NCI-H1105 (cell line): ENCODE data around the gene RALGDS.
"Not testable (repeated sequence)": the region's sequence is repeated elsewhere in the genome, so short reads cannot be mapped to it uniquely, and the experiment has no call there.

Experiments
- DNase-seq: peaks from one replicate; lab custom pipeline; 2025; lab: John Stamatoyannopoulos, UW

Gene RALGDS

DNA sequence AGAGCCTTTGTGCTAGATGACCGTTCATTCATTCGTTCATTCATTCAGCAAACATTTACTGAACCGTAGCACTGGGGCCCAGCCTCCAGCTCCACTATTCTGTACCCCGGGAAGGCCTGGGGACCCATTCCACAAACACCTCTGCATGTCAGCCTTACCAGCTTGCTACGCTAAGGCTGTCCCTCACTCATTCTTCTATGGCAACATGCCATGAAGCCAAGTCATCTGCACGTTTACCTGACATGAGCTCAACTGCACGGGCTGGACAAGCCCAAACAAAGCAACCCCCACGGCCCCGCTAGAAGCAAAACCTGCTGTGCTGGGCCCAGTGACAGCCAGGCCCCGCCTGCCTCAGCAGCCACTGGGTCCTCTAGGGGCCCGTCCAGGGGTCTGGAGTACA lies 53.2 kb downstream of the RALGDS start:
- DNase-seq, result no peak

DNA sequence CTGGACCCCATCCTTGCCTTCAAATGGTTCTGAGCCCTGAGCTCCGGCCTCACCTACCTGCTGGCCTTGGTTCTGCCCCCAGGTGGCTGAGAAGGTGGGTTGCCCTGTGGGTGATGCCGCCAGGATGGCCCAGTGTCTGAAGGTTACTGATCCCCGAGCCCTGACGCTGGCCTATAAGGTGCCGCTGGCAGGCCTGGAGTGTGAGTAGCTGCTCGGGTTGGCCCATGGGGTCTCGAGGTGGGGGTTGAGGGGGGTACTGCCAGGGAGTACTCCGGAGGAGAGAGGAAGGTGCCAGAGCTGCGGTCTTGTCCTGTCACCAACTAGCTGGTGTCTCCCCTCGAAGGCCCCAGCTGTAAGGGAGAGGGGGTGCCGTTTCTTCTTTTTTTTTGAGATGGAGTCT lies 54.0 kb downstream of the RALGDS start:
- no peak for DNase-seq

DNA sequence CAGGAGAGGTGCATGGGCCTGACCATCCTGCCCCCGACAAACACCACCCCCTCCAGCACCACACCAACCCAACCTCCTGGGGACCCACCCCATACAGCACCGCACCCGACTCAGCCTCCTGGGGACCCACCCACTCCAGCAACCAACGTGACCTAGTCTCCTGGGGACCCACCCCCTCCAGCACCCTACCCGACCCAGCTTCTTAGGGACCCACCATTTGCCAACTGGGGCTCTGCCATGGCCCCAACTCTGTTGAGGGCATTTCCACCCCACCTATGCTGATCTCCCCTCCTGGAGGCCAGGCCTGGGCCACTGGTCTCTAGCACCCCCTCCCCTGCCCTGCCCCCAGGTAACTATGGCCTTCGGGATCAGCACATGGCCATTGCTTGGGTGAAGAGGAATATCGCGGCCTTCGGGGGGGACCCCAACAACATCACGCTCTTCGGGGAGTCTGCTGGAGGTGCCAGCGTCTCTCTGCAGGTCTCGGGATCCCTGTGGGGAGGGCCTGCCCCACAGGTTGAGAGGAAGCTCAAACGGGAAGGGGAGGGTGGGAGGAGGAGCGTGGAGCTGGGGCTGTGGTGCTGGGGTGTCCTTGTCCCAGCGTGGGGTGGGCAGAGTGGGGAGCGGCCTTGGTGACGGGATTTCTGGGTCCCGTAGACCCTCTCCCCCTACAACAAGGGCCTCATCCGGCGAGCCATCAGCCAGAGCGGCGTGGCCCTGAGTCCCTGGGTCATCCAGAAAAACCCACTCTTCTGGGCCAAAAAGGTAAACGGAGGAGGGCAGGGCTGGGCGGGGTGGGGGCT lies 54.7 kb downstream of the RALGDS start:
- no peak for DNase-seq

DNA sequence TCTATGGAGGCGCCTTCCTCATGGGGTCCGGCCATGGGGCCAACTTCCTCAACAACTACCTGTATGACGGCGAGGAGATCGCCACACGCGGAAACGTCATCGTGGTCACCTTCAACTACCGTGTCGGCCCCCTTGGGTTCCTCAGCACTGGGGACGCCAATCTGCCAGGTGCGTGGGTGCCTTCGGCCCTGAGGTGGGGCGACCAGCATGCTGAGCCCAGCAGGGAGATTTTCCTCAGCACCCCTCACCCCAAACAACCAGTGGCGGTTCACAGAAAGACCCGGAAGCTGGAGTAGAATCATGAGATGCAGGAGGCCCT lies 56.0 kb downstream of the RALGDS start:
- no peak for DNase-seq

- no peak for DNase-seq
Observed at GRCh38 chr9:133064241-133065069, 56.6 kb downstream of the RALGDS start.

DNA sequence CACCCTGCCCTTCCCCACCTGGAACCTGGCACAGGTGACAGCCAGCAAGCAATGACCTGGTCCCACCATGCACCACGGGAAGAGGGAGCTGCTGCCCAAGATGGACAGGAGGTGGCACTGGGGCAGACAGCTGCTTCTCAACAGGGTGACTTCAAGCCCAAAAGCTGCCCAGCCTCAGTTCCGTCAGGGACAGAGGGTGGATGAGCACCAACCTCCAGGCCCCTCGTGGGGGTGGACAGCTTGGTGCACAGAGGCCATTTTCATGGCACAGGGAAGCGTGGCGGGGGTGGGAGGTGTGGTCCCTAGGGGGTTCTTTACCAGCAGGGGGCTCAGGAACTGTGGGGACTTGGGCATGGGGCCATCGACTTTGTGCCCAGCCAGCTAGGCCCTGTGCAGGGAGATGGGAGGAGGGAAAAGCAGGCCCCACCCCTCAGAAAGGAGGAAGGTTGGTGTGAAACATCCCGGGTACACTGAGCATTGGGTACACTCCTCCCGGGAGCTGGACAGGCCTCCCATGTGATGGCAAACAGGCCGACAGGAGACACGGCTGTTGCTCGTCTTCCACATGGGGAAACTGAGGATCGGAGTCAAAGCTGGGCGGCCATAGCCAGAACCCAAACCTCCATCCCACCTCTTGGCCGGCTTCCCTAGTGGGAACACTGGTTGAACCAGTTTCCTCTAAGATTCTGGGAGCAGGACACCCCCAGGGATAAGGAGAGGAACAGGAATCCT lies 57.4 kb downstream of the RALGDS start:
- DNase-seq, result no peak

DNA sequence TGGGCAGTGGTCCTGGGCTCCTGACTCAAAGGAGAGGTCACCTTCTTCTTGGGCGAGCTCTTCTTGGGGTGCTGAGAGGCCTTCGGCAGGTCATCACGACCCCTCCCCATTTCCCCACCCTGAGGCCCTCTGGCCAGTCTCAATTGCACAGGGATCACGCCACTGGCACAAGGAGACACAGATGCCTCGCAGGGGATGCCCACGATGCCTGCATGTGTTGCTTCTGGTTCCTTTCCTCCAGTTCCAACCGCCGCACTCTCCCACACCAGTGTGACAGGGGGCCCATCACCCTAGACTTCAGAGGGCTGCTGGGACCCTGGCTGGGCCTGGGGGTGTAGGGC lies 57.9 kb downstream of the RALGDS start:
- no peak for DNase-seq

DNA sequence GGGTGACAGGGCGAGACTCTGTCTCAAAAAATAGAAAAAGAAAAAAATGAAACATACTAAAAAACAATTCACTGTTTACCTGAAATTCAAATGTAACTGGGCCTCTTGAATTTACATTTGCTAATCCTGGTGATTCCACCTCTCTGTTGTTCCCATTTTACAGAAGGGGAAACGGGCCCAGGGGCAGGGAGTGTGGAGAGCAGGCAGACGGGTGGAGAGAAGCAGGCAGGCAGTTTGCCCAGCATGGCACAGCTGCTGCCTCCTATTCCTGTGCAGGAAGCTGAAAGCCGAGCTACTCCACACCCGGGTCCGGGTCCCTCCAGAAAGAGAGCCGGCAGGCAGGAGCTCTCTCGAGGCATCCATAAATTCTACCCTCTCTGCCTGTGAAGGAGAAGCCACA lies 58.5 kb downstream of the RALGDS start:
- DNase-seq, result not testable (repeated sequence)

DNA sequence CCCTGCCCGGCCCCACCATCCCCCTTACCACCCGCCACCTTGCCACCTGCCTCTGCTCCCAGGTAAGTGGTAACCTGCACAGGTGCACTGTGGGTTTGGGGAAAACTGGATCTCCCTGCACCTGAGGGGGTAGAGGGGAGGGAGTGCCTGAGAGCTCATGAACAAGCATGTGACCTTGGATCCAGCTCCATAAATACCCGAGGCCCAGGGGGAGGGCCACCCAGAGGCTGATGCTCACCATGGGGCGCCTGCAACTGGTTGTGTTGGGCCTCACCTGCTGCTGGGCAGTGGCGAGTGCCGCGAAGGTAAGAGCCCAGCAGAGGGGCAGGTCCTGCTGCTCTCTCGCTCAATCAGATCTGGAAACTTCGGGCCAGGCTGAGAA lies 59.3 kb downstream of the RALGDS start, which contains the start of gene CEL:
CEL (plus strand) TSS at position 218 of the 382 bp plus-strand sequence; CDS start at position 240, 22 bp downstream.
- not testable (repeated sequence) for DNase-seq

GRCh38 chr9:133061019-133061763 lies 59.8 kb downstream of the RALGDS start:
- not testable (repeated sequence) for DNase-seq

GRCh38 chr9:133060417-133060841 lies 60.6 kb downstream of the RALGDS start:
- DNase-seq, result no peak

DNA sequence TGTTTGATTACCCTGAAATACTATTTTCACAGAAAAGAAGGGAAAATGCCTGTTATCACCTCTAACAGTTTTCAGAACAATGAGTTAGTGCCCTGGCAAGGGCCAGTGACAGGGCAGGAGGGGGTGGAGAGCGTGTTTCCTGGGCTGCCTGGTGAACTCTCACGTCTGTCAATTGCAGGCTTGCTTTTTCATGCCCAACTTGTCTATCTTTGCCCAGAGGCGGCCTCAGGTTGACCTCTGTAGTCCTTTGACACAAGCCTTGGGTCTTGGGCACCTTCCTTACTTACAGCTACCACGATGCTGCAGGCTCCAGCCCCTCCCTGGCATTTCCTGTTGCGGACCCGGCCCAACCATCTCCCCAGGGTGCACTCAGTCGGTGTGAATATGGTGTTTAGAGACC lies 61.4 kb downstream of the RALGDS start:
- no peak for DNase-seq

DNA sequence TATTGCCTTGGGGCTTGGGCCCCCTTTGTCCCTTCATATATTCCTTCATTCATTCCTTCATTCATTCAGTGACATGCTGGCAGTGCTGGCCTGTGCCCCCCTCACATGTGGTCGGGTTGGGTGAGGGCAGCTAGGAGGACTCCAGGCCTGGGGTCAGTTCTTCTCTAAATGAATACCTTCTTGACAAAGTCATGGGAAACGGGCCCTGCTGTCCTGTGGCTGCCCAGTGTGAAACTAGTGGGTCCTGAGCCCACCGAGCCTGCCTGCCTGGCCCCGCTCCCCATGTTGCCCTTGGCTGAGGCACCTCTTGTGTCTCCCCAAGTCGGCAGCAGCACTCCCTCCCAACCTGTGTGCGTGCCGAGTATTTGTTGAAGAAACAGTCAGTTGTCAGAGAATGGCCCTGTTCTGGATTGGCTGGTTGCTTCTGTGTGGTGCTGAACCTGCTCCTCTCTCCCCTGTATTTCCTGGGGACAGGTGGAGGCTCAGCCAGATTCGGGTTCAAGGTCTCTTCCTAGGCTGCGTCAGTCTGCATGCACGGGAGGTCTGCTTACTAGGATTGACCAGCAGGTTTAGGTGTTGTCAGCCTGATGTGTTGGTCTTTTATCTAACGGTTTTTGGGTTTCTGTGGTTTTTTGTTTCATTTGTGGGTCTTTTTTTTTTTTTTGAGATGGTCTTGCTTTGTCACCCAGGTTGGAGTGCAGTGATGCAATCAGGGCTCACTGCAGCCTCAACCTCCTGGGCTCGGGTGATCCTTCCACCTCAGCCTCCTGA lies 62.3 kb downstream of the RALGDS start:
- no peak for DNase-seq

DNA sequence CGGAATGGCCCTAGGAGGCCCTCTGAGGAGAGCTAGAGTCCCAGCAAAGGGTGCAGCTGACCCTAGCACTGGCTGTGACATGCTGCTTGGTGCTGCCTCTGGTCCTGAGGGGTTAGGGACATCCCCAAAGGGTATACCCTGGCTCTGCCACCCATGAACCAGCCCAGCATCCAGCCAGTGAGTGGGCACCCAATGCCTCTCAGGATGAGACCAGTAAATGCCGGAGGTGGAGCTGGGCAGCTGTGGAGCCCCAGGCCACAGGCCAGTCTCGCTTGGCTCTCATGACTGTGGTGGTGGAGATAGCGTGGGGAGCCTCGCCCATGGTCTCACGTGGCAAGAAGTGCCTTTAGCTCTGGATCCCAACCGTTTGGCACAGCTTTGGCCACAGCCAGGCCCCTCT lies 63.0 kb downstream of the RALGDS start:
- DNase-seq, result no peak

DNA sequence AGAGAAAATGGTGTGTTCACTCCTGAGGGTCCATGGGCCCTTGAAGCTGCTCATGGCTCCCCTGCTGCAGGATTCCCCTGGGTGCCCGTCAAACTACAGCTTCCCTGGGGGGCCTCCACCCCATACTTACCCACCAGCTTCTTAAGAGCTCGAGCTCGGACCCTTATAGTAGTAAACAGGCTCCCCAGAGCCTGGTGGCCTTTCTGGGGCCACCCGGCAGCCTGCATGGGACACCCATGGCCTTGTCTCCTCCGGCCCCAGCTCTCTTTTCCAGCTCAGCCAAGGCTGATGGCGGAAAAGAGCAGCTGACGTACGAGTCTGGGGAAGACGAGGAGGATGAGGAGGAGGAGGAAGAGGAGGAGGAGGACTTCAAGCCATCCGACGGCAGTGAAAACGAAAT lies 63.5 kb downstream of the RALGDS start:
- DNase-seq, result no peak

DNA sequence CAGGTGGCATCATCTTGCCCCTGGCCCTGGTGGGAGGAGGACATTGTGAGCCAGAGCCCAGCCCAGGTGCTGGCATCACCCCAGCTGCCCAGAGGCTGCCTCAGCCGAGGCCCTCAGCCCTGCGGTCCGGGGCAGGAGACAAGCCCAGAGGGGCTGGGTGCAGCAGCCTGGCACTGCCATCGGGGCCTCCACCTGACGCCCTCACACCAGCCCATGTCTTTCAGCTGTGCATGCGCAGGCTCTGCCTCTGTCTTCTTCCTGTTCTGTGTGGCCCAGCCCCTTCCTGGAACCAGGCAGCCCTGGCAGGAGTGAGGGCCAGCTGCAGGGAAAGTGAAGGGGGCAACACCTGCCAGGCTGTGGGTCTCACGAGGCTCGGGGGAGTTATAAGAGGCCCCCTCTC lies 64.0 kb downstream of the RALGDS start:
- no peak for DNase-seq

- no peak for DNase-seq
Observed at GRCh38 chr9:133056533-133056932, 64.5 kb downstream of the RALGDS start.

DNA sequence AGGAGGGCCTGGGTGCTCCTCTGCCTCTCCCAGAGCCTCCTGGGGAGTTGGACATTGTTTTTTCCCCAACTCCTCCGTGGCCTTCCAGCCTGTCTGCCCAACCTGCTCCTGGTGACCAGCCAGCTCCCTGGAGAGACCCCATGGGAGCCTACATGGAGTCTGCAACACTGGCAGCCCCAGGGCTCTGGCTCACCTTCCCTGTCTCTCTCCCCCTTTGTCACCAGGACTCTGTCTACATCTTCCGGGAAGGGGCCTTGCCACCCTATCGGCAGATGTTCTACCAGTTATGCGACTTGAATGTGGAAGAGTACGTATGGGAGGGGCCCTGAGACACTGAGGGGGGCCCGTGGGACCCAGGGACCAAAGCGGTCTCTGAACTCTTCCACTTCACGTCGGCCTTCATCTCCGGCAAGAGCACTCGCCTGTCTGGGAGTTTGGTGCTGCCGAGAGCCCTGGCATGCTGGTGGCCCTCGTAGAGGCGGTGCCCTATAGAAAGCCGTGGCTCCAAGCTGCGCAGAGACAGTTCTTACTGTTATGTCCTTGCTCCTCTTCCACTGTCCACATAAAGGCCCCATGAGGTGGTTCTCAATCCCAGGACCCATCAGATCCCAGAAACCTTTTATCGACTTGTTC lies 65.1 kb downstream of the RALGDS start:
- DNase-seq, result no peak

GRCh38 chr9:133054966-133055365 lies 66.1 kb downstream of the RALGDS start:
- no peak for DNase-seq

DNA sequence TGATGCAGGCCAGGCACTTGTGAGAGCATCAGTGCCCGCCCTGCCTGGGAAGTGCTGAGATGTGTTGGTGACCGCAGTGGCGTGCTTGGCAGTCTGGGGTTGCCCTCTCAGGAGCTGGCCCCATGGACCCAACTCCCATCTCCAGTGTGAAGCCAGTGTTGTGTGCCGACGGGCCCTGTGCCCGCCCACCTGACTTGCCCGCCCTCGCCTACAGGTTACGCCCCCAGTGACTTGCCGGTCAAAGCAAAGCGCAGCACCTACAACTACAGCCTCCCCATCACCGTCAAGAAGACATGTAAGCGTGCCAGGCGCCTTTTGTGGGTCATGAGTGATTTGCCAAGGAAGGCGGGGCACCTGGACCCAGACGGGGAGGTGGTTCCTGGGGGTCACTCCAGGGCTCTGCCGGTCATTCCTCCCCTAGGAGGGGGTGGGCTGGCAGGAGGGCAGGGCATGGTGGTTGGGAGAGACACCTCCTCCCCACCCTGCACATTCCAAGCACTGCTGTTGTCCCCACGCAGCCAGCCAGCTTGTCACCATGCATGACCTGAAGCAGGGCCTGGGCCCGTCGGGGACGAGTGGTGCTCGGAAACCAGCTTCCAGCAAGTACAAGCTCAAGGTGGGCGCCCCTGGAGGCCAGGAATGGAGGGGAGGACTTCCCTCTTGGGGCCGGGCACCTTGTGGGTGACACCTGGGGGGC lies 66.7 kb downstream of the RALGDS start:
- DNase-seq, result no peak
